22Rv1 (cell line): Measurements from ENCODE around the gene RSRC1.

Experiments used
- CTCF ChIP-seq: fragments of 450-650 bp; IDR thresholded peaks from 2 replicates; pipeline ENCODE4 v1.5.1; 2017; ENCODE audit warnings: mild to moderate bottlenecking
- ZFX ChIP-seq: fragments of 450-650 bp; IDR thresholded peaks from 2 replicates; pipeline ENCODE4 v1.6.1; 2017; ENCODE audit warnings: antibody characterized with exemption, borderline replicate concordance

GRCh38 chr3:158165730-158166129, 55.8 kb downstream of the RSRC1 start:
- TF ChIP-seq CTCF = no peak
- no peak for TF ChIP-seq ZFX
